Muscle layer of colon (tissue), 2 donors: ENCODE measurements around the gene LMX1B.

Experiments
- H3K27ac ChIP-seq: one replicate; pipeline ENCODE4 v1.7.0; 2013; ENCODE audit warnings: low read depth, mild to moderate bottlenecking, low read length, moderate library complexity
- H3K27me3 ChIP-seq, 2 donors: one replicate each; pipeline ENCODE4 v1.7.0; 2013; ENCODE audit warnings: low read length in 2 of 2, mild to moderate bottlenecking in 2 of 2; ENCODE audit not compliant: insufficient read depth in 2 of 2, control insufficient read depth in 1 of 2
- H3K36me3 ChIP-seq: one replicate; pipeline ENCODE4 v1.7.0; 2013; ENCODE audit warnings: mild to moderate bottlenecking, low read length; ENCODE audit not compliant: insufficient read depth
- H3K4me1 ChIP-seq: one replicate; pipeline ENCODE4 v1.7.0; 2013; ENCODE audit warnings: mild to moderate bottlenecking, low read length; ENCODE audit not compliant: insufficient read depth
- H3K4me3 ChIP-seq, 2 donors: one replicate each; pipeline ENCODE4 v1.7.0; 2013; ENCODE audit warnings: low read length in 2 of 2, low read depth in 1 of 2, mild to moderate bottlenecking in 1 of 2, moderate library complexity in 1 of 2
- H3K9ac ChIP-seq: one replicate; pipeline ENCODE4 v1.7.0; 2013; ENCODE audit warnings: low read length
- H3K9me3 ChIP-seq: one replicate; pipeline ENCODE4 v1.7.0; 2013; ENCODE audit warnings: mild to moderate bottlenecking, low read length
- donor health status: abdominal sarcoma.
- donor health status: Adenocarcinoma of cecum.

The LMX1B gene

DNA sequence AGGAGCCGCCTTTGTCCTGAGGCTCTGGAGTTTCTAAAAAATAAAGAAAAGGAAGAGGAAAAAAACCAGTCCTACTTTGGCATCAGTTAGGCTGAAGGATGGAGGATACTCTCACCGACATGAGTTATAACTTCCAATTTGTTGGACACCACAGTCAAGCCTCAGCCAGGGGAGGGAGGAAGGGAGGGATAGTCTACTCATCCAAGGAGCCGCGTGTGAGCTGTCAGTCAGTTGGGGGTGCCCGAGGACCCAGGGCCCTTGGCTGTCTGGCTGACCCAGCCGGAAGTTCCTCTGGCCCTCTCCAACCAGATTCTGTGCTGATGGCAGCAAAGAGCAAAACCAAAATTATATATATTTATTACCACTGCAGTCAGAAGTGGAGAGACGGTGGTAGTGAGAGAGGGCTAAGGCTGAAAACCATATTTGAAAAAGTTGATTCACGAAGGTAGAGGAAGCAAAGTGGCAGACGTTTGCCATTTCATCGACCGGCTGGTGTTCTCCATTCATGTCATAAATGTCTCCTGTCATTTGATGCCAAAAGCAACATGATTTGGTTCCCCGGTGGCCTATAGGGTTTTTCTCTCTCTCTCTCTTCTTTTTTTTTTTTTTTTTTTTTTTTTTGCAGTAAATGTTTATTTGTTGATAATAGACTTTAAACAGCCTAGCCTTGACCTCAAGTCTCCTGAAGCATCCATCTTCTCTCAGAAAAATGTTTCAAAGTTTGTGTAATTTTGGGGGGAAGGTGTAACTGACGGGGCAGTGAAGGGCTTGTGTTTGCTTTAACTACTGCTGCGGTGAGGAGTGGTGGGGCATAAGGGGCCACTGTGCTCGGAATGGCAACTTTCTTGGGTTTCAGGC is 7.6 kb downstream of the LMX1B start:
- peaks cover 75 to 100% of the 10 kb centered on the region in 2 donors for H3K27me3 ChIP-seq
- no peak overlapping the region for H3K27ac ChIP-seq
- no peaks in the 10 kb centered on the region for H3K36me3 ChIP-seq
- H3K4me3 ChIP-seq, result no peak overlapping the region
- no peak overlapping the region for H3K9ac ChIP-seq
- no peaks in the 10 kb centered on the region for H3K9me3 ChIP-seq
- H3K4me1 ChIP-seq, result peaks cover 11% of the 10 kb centered on the region

GRCh38 chr9:126621919-126622735 is 8.4 kb downstream of the LMX1B start:
- H3K9me3 ChIP-seq, result no peaks in the 10 kb centered on the region
- no peak overlapping the region for H3K9ac ChIP-seq
- peaks cover 13% of the 10 kb centered on the region for H3K4me1 ChIP-seq
- peaks cover 76 to 100% of the 10 kb centered on the region in 2 donors for H3K27me3 ChIP-seq
- no peak overlapping the region for H3K4me3 ChIP-seq
- no peak overlapping the region for H3K27ac ChIP-seq
- no peaks in the 10 kb centered on the region for H3K36me3 ChIP-seq

DNA sequence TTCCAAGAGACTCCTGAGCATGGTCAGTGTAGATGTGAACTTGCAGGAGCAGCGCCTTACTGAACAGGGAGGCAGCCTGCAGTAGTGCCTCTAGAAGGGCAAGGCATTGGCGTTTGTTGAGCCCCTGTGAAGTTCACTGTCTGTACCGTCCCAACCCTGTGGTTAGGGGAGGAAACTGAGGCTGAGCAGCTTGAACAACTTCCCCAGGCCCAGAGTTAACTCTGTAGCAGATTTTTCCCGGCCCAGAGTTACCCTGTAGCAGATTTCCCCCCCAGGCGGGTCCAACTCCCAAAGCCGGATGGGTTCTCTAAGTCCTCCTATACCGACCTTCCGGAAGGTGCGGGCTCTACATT is 9.6 kb downstream of the LMX1B start:
- no peak overlapping the region for H3K4me3 ChIP-seq
- no peak overlapping the region for H3K27ac ChIP-seq
- H3K9ac ChIP-seq, result no peak overlapping the region
- peaks cover 9% of the 10 kb centered on the region for H3K4me1 ChIP-seq
- H3K36me3 ChIP-seq, result no peaks in the 10 kb centered on the region
- no peaks in the 10 kb centered on the region for H3K9me3 ChIP-seq
- peaks cover 70 to 100% of the 10 kb centered on the region in 2 donors for H3K27me3 ChIP-seq

DNA sequence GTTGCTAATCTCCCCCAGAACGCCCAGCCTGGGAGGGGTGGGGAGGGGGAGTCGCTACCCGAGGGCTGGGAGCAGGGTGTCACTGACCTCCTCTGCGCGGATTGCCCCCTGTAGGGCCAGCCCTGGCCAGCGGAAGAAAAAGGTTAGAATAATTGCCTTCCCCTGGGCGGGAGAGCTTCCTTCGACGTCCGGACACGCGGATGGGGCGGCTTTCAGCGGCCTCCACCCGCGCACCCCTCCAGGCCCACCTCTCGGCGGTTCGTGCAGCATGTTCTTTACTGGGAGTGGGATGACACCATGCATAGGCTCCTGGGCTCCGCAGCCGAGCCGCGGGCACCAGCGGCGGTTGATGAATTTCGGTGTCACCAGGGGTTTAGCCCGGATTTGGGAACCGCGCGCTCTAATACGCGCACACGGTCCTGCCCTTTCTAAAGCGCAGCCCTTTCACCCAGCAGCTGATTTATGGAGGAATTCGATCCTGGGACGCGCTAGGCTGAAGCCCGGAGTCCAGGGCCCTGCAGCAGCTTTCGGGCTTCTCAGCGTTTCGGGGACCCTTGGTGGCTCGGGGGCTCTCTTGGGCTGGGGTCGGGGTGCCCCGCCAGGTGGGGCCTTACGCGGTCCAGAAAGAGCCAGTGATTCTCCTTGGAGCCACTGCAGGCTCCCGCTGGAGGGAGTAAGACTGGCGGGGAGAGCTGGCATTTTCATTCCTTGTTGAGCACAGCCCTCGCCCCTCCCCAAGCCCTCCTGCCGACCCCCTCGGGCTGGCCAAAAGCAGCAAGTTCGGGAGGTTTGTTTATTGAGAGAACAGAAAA is 10.1 kb downstream of the LMX1B start:
- H3K9ac ChIP-seq, result no peak overlapping the region
- H3K27ac ChIP-seq, result no peak overlapping the region
- H3K4me3 ChIP-seq, result no peak overlapping the region
- H3K27me3 ChIP-seq, result peaks cover 68 to 97% of the 10 kb centered on the region in 2 donors
- no peaks in the 10 kb centered on the region for H3K36me3 ChIP-seq
- no peaks in the 10 kb centered on the region for H3K9me3 ChIP-seq
- peaks cover 9% of the 10 kb centered on the region for H3K4me1 ChIP-seq

GRCh38 chr9:126624479-126624826 is 10.7 kb downstream of the LMX1B start:
- Histone ChIP-seq H3K9me3 (no peaks in the 10 kb centered on the region), H3K9ac (no peak overlapping the region), H3K4me3 (no peak overlapping the region), H3K4me1 (peaks cover 9% of the 10 kb centered on the region), H3K27ac (no peak overlapping the region), H3K27me3 (peaks cover 63 to 97% of the 10 kb centered on the region in 2 donors), H3K36me3 (no peaks in the 10 kb centered on the region)

DNA sequence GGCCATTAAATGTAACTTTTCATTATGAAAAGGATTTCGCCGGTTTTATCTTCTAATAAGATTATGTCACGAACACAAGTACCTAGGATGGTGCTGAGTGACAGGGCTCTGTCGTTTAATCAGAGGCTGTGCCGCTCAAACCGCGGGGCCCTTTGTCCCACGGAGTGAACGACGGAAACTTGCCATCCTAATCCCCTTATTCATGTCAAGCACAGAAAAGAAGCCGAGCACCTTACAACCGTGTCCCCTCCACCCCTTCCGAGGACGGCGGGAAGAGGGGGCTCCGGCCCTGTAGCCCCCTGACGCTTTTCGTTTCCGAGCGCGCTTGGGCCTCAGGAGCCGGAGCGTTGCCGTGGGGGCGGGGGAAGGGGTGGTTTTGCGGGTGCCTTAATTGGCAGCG is 11.2 kb downstream of the LMX1B start:
- Histone ChIP-seq H3K4me1 (peaks cover 9% of the 10 kb centered on the region), H3K9ac (no peak overlapping the region), H3K9me3 (no peaks in the 10 kb centered on the region), H3K27ac (no peak overlapping the region), H3K4me3 (no peak overlapping the region), H3K36me3 (no peaks in the 10 kb centered on the region), H3K27me3 (peaks cover 58 to 96% of the 10 kb centered on the region in 2 donors)

GRCh38 chr9:126625329-126626126 is 11.8 kb downstream of the LMX1B start:
- Histone ChIP-seq H3K36me3 (no peaks in the 10 kb centered on the region), H3K9ac (no peak overlapping the region), H3K9me3 (no peaks in the 10 kb centered on the region), H3K4me3 (peak overlapping the region in 1 of 2 donors; percentile 35), H3K27ac (no peak overlapping the region), H3K4me1 (peaks cover 9% of the 10 kb centered on the region), H3K27me3 (peaks cover 58 to 96% of the 10 kb centered on the region in 2 donors)

- Histone ChIP-seq H3K36me3 (no peaks in the 10 kb centered on the region), H3K27me3 (peaks cover 52 to 96% of the 10 kb centered on the region in 2 donors), H3K4me3 (peak overlapping the region in 1 of 2 donors; percentile 35), H3K9me3 (no peaks in the 10 kb centered on the region), H3K9ac (no peak overlapping the region), H3K4me1 (peaks cover 9% of the 10 kb centered on the region), H3K27ac (no peak overlapping the region)
Measured at GRCh38 chr9:126626127-126626925, 12.6 kb downstream of the LMX1B start.

DNA sequence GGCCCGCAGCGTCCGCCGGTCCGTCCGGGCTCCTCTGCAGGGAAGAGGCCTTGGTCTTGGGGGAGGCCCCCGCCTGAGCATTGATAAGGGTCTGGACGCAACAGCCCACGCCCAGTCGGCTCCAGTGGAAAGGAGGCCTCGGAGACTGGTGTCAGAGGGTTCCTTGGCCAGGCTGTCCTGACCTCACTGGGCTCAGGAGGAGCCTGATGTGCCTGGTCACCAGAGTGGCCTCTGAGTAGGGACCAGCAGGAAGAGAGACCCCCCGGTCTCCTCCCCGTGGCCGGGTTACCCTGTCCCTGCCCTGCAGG is 13.2 kb downstream of the LMX1B start:
- H3K27me3 ChIP-seq, result peaks cover 50 to 92% of the 10 kb centered on the region in 2 donors

GRCh38 chr9:126628146-126628545 is 14.4 kb downstream of the LMX1B start:
- no peaks in the 10 kb centered on the region for H3K9me3 ChIP-seq
- peaks cover 37 to 79% of the 10 kb centered on the region in 2 donors for H3K27me3 ChIP-seq
- peaks cover 9% of the 10 kb centered on the region for H3K4me1 ChIP-seq
- H3K9ac ChIP-seq, result no peak overlapping the region
- no peak overlapping the region for H3K4me3 ChIP-seq
- H3K27ac ChIP-seq, result no peak overlapping the region
- no peaks in the 10 kb centered on the region for H3K36me3 ChIP-seq

More for the DNA sequence above, 13.2 kb downstream of the LMX1B start:
- Histone ChIP-seq H3K9me3 (no peaks in the 10 kb centered on the region), H3K9ac (no peak overlapping the region), H3K4me1 (peaks cover 9% of the 10 kb centered on the region), H3K4me3 (no peak overlapping the region), H3K36me3 (no peaks in the 10 kb centered on the region), H3K27ac (no peak overlapping the region)
